Retina (tissue), 1 donor: Measurements from ENCODE around the gene TMEM221.
A peak's percentile ranks its signal among the peaks of the same experiment; 100 is the strongest.

Experiments
- DNase-seq: peaks from one replicate; pipeline ENCODE4 v3.0.0-alpha.2; 2016

Gene TMEM221

DNA sequence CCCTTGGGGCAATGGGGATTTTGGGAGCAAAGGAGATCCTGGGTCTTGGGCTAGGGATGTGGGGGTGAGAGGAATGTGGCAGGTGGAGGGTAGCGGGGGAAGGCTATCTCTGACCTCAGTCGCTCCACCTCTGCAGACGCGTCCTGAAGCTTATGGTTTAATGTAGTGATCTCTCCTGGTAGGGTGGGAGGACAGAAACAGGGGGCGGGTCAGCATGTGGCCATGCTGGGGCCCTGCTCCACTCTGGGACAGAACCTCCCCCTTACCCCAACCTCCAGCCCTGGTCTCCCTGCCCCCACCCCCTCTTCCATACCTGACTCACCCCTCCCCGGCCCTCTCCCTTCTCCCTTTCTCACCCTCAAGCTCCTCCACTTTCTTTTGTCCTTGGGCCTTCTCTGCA lies 44.5 kb downstream of the TMEM221 start:
- DNase-seq, result no peak

DNA sequence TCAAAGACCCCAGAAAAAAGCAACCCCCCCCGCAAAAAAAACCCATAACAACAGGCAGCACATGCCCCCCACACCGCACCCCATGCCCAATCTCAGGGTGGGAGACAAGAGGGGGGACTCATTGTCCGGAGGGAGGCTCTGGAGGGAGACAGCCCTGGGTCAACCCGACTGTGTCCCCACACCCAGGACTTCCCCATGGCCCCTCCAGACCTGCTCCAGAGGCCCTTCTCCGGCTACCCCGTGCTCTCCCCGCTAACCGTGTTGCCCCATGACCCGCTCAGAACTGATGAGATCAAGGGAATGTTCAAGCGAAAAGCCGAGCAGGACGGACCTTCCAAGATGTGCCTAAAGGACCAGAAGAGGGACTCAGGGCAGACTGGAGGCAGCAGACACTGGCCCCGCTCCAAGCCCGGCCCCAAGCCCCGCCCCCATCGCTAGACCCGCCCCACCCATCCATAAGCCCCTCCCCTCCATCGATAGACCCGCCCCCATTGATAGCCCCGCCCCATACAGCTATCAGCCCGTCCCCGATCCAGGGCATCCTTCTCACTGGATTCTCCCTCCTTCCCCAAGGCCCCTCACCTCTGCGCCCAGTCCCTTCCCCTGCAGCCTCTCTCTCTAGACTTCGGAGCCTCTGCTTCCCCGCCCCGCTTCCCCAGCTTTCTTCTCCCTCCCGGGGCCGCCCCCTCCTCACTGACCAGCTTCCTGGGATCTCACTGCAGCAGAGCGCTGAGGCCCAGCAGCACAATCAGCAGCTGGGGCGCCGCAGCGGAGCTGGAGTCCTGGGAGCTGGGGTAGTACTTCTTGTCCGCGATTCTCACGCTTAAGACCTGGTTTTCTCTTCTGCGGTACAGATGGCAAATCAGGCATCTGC lies 45.2 kb downstream of the TMEM221 start:
- DNase-seq, result no peak

- DNase-seq, result no peak
Observed at GRCh38 chr19:17401628-17402027, 46.8 kb downstream of the TMEM221 start.

- DNase-seq, result no peak
Observed at GRCh38 chr19:17398902-17399527, 49.5 kb downstream of the TMEM221 start.

DNA sequence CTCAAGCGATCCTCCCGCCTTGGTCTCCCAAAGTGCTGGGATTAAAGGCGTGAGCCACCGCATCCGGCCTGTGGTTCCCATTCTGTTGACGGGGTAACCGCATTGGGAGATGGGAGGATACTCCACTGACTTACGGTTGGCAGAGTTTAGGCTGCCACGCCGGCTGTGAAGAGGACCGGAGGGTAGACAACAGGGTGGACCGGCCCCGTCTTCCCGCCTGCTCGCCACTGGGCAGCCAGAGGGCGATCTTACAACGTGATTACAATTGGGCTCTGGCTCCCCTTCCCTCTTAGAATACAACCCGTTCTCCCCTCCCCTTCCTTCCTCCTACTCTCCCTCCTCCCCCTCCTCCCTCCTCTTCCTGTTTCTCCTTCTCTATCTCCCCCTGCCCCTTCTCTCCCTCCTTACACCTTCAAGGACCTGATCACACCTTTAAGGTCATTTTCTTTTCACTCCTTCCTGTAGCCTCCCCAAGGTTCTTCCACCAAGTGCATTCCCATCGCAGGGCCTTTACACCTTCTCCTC lies 53.5 kb downstream of the TMEM221 start:
- peak; percentile 43 for DNase-seq

DNA sequence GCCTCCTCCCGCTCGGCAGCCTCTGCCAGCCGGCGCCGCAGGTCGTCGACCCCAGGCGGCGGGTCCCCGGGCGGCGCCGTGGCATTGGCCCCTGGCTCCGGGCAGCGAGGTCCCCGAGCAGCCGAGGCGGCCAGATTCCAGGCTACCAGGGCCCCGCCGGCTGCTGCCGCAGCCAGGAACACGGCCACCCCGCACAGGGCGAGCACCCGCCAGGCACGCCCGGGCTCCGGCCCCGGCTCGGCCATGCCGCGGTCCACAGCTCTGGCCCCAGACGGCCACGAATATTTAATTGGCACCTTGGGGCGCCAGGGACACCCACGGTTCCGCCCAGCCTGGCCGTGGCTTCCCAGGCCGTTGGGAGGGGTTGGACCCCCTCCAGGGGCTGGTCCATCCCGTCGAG lies 54.6 kb downstream of the TMEM221 start, which contains the start of gene CCDC194:
Gene CCDC194 (minus strand): TSS at position 283 of the 400 bp plus-strand sequence. CDS start 38 bp downstream, at position 245.
- no peak for DNase-seq

DNA sequence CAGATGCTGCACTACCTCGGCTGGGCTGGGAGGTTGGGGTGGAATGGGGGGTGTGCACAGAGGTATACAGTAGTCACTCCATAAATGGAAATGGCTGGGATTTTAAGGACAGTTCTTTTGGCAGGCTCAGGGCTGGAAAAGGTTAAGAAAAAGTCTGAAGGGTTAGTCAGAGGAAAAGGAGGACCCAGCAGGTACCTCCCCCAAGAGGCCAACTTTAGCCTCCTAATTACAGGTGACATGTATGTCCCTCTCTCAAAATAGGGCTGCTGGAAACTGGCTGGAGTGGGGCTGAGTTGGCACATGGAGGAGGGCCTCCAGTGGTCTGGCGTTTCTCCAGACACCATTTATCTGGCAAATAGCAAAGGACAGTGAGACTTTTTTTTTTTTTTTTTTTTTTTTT lies 55.5 kb downstream of the TMEM221 start:
- no peak for DNase-seq

- no peak for DNase-seq
Observed at GRCh38 chr19:17391371-17392151, 56.9 kb downstream of the TMEM221 start.

DNA sequence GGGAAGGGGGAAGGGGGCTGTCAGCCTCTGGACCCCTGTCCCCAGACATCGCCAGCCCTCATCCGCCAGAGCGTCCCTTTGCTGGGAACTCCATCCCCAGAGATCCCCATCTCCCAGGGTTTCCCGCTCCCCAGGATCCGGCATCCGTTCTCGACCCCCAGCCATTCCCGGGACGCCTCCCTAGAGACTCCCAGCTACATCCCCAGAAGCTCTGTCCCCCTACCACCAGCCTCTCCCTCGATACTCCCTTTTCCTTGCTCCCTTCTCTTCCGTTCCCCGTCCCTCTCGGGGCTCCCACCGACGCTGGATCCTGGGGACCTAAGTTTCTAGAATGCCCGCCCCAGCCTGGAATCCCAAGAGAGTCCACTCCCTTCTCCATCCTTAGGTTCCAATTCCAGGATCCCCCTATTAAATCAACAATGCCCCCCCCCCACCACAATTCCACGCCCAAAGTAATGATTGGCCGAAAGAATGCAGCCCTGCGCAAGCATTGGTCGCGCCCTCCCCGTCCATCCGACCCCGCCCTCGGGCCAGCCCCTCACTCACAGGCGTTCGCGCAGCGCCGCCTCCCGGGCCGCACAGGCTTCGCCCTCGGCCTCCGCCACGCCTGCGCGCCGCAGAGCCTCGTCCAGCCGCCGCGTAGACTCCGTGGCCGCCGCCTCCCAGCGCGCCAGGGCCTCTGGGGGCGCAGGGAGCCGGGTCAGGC lies 57.6 kb downstream of the TMEM221 start:
- peak; percentile 91 for DNase-seq

- no peak for DNase-seq
Observed at GRCh38 chr19:17389957-17390664, 58.4 kb downstream of the TMEM221 start.

- no peak for DNase-seq
Observed at GRCh38 chr19:17389288-17389687, 59.2 kb downstream of the TMEM221 start.

DNA sequence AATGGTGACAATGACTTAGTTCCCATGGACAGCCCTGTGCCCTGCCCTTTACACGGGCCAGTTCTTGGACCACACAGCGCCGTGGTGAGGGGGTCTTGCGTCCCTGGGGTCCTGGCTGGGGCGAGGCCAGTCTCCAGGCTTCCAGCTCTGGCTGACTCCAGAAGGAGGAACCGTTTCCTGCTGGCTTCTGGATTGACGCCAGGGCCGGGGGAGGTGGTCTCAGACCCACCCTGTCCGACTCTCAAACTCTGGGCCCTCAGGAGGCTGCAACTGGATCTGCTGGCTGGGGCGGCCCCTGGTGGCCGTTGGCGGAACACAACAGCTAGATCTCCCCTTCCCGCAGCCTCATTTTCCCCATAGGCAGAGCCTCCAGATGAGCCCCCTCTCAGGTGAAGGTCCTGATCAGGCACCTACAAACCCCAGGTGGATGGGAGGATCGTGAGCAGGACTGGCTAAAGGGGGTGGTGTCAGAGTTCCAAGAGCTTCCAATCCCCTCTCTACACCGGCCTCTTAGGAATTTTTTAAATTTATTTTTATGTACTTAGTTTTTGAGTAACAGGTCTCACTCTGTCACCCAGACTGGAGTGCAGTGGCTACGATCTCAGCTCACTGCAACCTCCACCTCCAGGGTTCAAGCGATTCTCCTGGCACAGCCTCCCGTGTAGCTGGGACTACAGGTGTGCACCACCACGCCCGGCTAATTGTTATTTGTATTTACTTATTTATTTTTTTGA lies 62.4 kb downstream of the TMEM221 start:
- peak; percentile 74 for DNase-seq
